SK-N-SH (cell line): ENCODE measurements around the gene ME3. TPM values are rescaled to one million over a fixed set of nuclear protein-coding genes. Genes with fewer than 3 reads are reported as not detected.

Source experiments
- CTCF ChIA-PET: fragments of 300-600, 350-600 bp; formaldehyde crosslinking; extraction: SDS; loops from one replicate; lab custom pipeline; 2021; lab: Yijun Ruan, JAX
- POLR2A ChIA-PET: fragments of 350-600 bp; sonication (Branson Sonifier 250); formaldehyde crosslinking; extraction: SDS; loops from one replicate; lab custom pipeline; 2020; ENCODE audit warnings: antibody characterized with exemption, inconsistent platforms; lab: Yijun Ruan, JAX
- DNase-seq: peaks from one replicate; pipeline ENCODE4 v3.0.0; 2012
- H2AFZ ChIP-seq: fragments of 200-600 bp; sonication (generic); 2 replicates; pipeline ENCODE4 v1.8.1; 2016; ENCODE audit warnings: antibody characterized with exemption, mild to moderate bottlenecking, low read depth
- H3F3A ChIP-seq: fragments of 200-600 bp; sonication (generic); replicated peaks from 2 replicates; pipeline ENCODE3; 2016; ENCODE audit warnings: antibody characterized with exemption, mild to moderate bottlenecking; ENCODE audit not compliant: insufficient read depth
- H3K27ac ChIP-seq, 2 experiments: fragments of 200-500 bp in 1 of 2; fragments of 200-600 bp in 1 of 2; sonication (Bioruptor generic) in 1 of 2; sonication (generic), shearing (Covaris generic) in 1 of 2; 2 replicates each; pipeline versions ENCODE4 v1.5.1 to v1.6.1; 2014 to 2016; ENCODE audit warnings: low read depth in 2 of 2, inconsistent platforms in 1 of 2, low read length in 1 of 2, mild to moderate bottlenecking in 1 of 2, mixed read lengths in 1 of 2
- H3K27me3 ChIP-seq: fragments of 200-600 bp; sonication (generic), shearing (Covaris generic); 2 replicates; pipeline ENCODE4 v1.6.1; 2016; ENCODE audit warnings: mixed run types; ENCODE audit not compliant: insufficient read depth
- H3K36me3 ChIP-seq, 2 experiments: fragments of 200-500 bp in 1 of 2; fragments of 200-600 bp in 1 of 2; sonication (Bioruptor generic) in 1 of 2; sonication (generic) in 1 of 2; replicated peaks in 1 of 2; 2 replicates each; pipeline versions ENCODE3 to v1.5.1; 2014 to 2016; ENCODE audit warnings: low read length in 1 of 2, mild to moderate bottlenecking in 1 of 2; ENCODE audit not compliant: insufficient read depth in 2 of 2, control insufficient read depth in 1 of 2
- H3K4me1 ChIP-seq, 2 experiments: fragments of 200-500 bp in 1 of 2; fragments of 200-600 bp in 1 of 2; sonication (Bioruptor generic) in 1 of 2; sonication (generic), shearing (Covaris generic) in 1 of 2; 2 replicates each; pipeline versions ENCODE4 v1.5.1 to v1.6.1; 2014 to 2016; ENCODE audit warnings: low read depth in 1 of 2, low read length in 1 of 2, mixed run types in 1 of 2; ENCODE audit not compliant: insufficient read depth in 2 of 2, control insufficient read depth in 1 of 2
- H3K4me2 ChIP-seq: fragments of 200-600 bp; sonication (generic), shearing (Covaris generic); 2 replicates; pipeline ENCODE4 v1.6.1; 2017; ENCODE audit warnings: mixed run types
- H3K4me3 ChIP-seq, 2 experiments: fragments of 200-500 bp in 1 of 2; fragments of 200-600 bp in 1 of 2; sonication (Bioruptor generic) in 1 of 2; sonication (generic), shearing (Covaris generic) in 1 of 2; 2 replicates each; pipeline versions ENCODE4 v1.5.1 to v1.8.1; 2014 to 2016; ENCODE audit warnings: low read depth in 2 of 2, inconsistent platforms in 1 of 2, low read length in 1 of 2, mild to moderate bottlenecking in 1 of 2, mixed read lengths in 1 of 2, moderate library complexity in 1 of 2
- H3K79me2 ChIP-seq: fragments of 200-600 bp; sonication (generic); 2 replicates; pipeline ENCODE4 v1.8.1; 2017; ENCODE audit warnings: mild to moderate bottlenecking; ENCODE audit not compliant: insufficient read depth
- H3K9ac ChIP-seq: fragments of 200-600 bp; sonication (generic); 2 replicates; pipeline ENCODE4 v1.6.1; 2017; ENCODE audit warnings: mixed run types
- H3K9me2 ChIP-seq: fragments of 200-600 bp; sonication (generic); 2 replicates; pipeline ENCODE4 v1.6.1; 2017; ENCODE audit warnings: mixed run types
- H3K9me3 ChIP-seq: fragments of 200-600 bp; sonication (generic); 2 replicates; pipeline ENCODE4 v1.6.1; 2017; ENCODE audit warnings: mixed run types, mild to moderate bottlenecking, moderate library complexity
- H4K20me1 ChIP-seq: fragments of 200-600 bp; sonication (generic); 2 replicates; pipeline ENCODE4 v1.6.1; 2017; ENCODE audit warnings: mild to moderate bottlenecking, mixed run types; ENCODE audit not compliant: insufficient read depth
- CHD2 ChIP-seq: fragments of 150-350 bp; IDR thresholded peaks from 2 replicates; pipeline ENCODE4 v1.6.1; 2018; ENCODE audit warnings: low read length; ENCODE audit not compliant: partially characterized antibody
- ELF1 ChIP-seq: IDR thresholded peaks from 2 replicates; pipeline ENCODE4 v1.4.0; 2012
- FOXJ3 ChIP-seq: sonication (generic); formaldehyde crosslinking; IDR thresholded peaks from 2 replicates; pipeline ENCODE4 v1.5.1; 2020; ENCODE audit warnings: mild to moderate bottlenecking, missing genetic modification reagents
- JUND ChIP-seq: IDR thresholded peaks from 2 replicates; pipeline ENCODE4 v1.4.0; 2012
- MXI1 ChIP-seq: IDR thresholded peaks from 2 replicates; pipeline ENCODE4 v1.6.1; 2012; ENCODE audit warnings: mild to moderate bottlenecking, low read depth, low read length, improper control_type of control experiment
- RAD21 ChIP-seq: IDR thresholded peaks from 2 replicates; pipeline ENCODE4 v1.6.1; 2012; ENCODE audit warnings: mild to moderate bottlenecking, low read length
- RCOR1 ChIP-seq: fragments of 150-350 bp; IDR thresholded peaks from 2 replicates; pipeline ENCODE4 v1.6.1; 2017; ENCODE audit warnings: antibody characterized with exemption, low read length
- REST ChIP-seq: IDR thresholded peaks from 2 replicates; pipeline ENCODE4 v1.6.1; 2012; ENCODE audit warnings: mild to moderate bottlenecking, low read depth, low read length, moderate library complexity
- SMC3 ChIP-seq: IDR thresholded peaks from 2 replicates; pipeline ENCODE4 v1.6.1; 2012; ENCODE audit warnings: low read depth, low read length, improper control_type of control experiment
- TCF12 ChIP-seq: IDR thresholded peaks from 2 replicates; pipeline ENCODE4 v1.4.0; 2012
- TEAD4 ChIP-seq: IDR thresholded peaks from 2 replicates; pipeline ENCODE4 v1.4.0; 2012; ENCODE audit warnings: mild to moderate bottlenecking, borderline replicate concordance; ENCODE audit not compliant: insufficient read depth
- ZBTB33 ChIP-seq: IDR thresholded peaks from 2 replicates; pipeline ENCODE4 v1.4.0; 2012; ENCODE audit warnings: low read depth, borderline replicate concordance
- WGBS: methylation state at CpG from one replicate; pipeline ENCODE4 v1.1.6; 2017; ENCODE audit warnings: low lambda C conversion rate; 5-methylcytosine and 5-hydroxymethylcytosine counted together
- polyA plus RNA-seq, 3 experiments: library from polyadenylated mRNA; depleted of rRNA; stranded (reverse); fragments of >200 nt; gene quantifications; 2 replicates each; pipeline ENCODE4 v1.2.3, GENCODE V29; 2012

The ME3 gene
- polyA plus RNA-seq, 1 of the 3 experiments (the other 2 are of a cell fraction), result 22.0 TPM

- Histone ChIP-seq H3K27me3 (no peaks in the 10 kb centered on the region), H3K4me1 (peaks cover 2 to 21% of the 10 kb centered on the region in 2 experiments; a peak in 3 of 4 replicates), H3K79me2 (no peaks in the 10 kb centered on the region), H3K27ac (no peak overlapping the region), H3K4me2 (no peak overlapping the region), H3K4me3 (no peak overlapping the region), H3K9me3 (no peaks in the 10 kb centered on the region), H3F3A (peaks cover 7% of the 10 kb centered on the region), H4K20me1 (no peaks in the 10 kb centered on the region), H2AFZ (no peak overlapping the region), H3K9ac (no peak overlapping the region), H3K9me2 (no peaks in the 10 kb centered on the region), H3K36me3 (no peaks in the 10 kb centered on the region)
- 100% methylated on average over 1 of the region's 1 CpG for WGBS
- no peak for DNase-seq
- CTCF ChIA-PET, result interaction anchor here (1.1 kb wide), 1 partner anchor 358 kb away, joined by 3 read pairs; no protein-coding TSS in a partner anchor
- TF ChIP-seq CHD2 (no peak), ELF1 (no peak), SMC3 (no peak), RAD21 (no peak), JUND (no peak), TCF12 (no peak), FOXJ3 (CRISPR knock-in tag) (no peak), MXI1 (no peak), REST (no peak), ZBTB33 (no peak), TEAD4 (no peak), RCOR1 (no peak)
- POLR2A ChIA-PET, result no interaction called here
These were observed 210.5 kb downstream of the ME3 start for GRCh38 chr11:86461892-86462291.
